Activated CD8-positive, alpha-beta T cell treated with anti-CD3 and anti-CD28 coated beads for 36 hours (primary cell): ENCODE results near the gene POU5F1. TPM values are rescaled to one million over a fixed set of nuclear protein-coding genes. Genes with fewer than 3 reads are reported as not detected.
"Not testable (repeated sequence)": the region's sequence is repeated elsewhere in the genome, so short reads cannot be mapped to it uniquely, and the experiment has no call there.

Experiments
- ATAC-seq: fragments of 200-7000 bp; cut with Tn5 transposase; one replicate; pipeline ENCODE4 v1.10.0; 2021; ENCODE audit warnings: mild to moderate bottlenecking, moderate library complexity
- CTCF ChIA-PET: fragments of 350-600 bp; sonication (Branson Sonifier 250); formaldehyde crosslinking; loops from one replicate; lab custom pipeline; 2021; ENCODE audit warnings: antibody characterized with exemption; lab: Charles Lee
- POLR2A ChIA-PET: fragments of 350-600 bp; sonication (Branson Sonifier 250); formaldehyde crosslinking; loops from one replicate; lab custom pipeline; 2021; ENCODE audit warnings: antibody characterized with exemption; lab: Charles Lee
- DNase-seq: peaks from one replicate; pipeline ENCODE4 v3.0.0-alpha.2; 2020
- H3K27ac Mint-ChIP-seq: one replicate; pipeline ENCODE4 v1.8.0; 2021; ENCODE audit warnings: mild to moderate bottlenecking, mixed read lengths
- H3K27me3 Mint-ChIP-seq: one replicate; pipeline ENCODE4 v1.8.0; 2021; ENCODE audit warnings: mixed read lengths
- H3K36me3 Mint-ChIP-seq: one replicate; pipeline ENCODE4 v1.8.0; 2021; ENCODE audit warnings: low read depth, mixed read lengths
- H3K4me1 Mint-ChIP-seq: one replicate; pipeline ENCODE4 v1.8.0; 2021; ENCODE audit warnings: low read depth, mixed read lengths
- H3K4me3 Mint-ChIP-seq: one replicate; pipeline ENCODE4 v1.8.0; 2021; ENCODE audit warnings: mild to moderate bottlenecking, moderate library complexity, mixed read lengths
- H3K9me3 Mint-ChIP-seq: one replicate; pipeline ENCODE4 v1.8.0; 2021; ENCODE audit warnings: mixed read lengths
- CTCF ChIP-seq: fragments of 200-600 bp; IDR thresholded peaks from one replicate; pipeline ENCODE4 v1.8.0; 2022; ENCODE audit warnings: antibody characterized with exemption, mild to moderate bottlenecking
- intact Hi-C: fragments of 100-400 bp; cut with micrococcal nuclease; formaldehyde crosslinking; loops from one replicate; pipeline ENCODE4 v1.10.0; 2022
- total RNA-seq, 2 experiments: library from RNA; stranded (reverse); gene quantifications; one replicate each; pipeline ENCODE4 v1.2.3, GENCODE V29; 2021

POU5F1 gene
- total RNA-seq, 2 experiments from 2014 or later, result not detected

DNA sequence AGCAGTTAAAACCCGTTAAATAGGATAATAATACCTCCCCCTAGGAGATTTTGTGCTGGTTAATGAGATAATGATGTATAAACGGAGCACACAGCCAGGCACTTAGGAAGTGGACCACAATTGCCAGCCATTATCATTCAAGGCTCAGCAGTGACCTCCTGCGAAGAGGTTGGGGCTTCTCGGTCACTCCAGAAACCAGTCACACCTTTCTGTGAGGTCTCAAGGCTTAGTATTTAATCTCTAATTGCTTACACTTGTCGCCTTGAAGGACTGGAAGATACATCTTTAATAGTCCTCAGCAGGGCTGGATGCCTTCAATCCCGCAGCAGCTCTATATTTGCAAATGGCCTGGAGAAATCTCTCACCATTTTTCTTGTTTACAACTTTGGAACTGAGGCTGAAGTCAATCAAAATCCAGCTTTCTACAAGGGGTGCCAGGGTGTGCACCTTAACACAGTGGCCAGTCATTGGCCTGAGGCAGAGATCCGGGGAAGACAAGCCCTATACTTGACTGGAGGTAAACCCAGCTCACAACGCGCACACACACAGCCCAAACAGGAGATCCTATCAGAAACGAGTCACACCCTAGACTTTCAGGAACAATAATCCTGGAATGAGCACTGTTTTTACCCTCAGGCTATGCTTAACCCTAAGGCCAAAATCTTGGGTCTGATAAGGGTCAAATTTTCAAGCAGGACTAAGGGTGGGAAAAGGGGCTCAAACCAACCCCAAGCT, 1.2 kb downstream of the POU5F1 start:
- no peaks in the 10 kb centered on the region for H3K27me3 Mint-ChIP-seq
- no peak overlapping the region for H3K4me3 Mint-ChIP-seq
- H3K36me3 Mint-ChIP-seq, result no peaks in the 10 kb centered on the region
- POLR2A ChIA-PET, result no interaction called here
- DNase-seq (no peak), ATAC-seq (no peak)
- H3K27ac Mint-ChIP-seq, result no peak overlapping the region
- CTCF ChIA-PET, result no interaction called here
- intact Hi-C loops, result no loop called here
- no peaks in the 10 kb centered on the region for H3K9me3 Mint-ChIP-seq
- no peak for TF ChIP-seq CTCF
- H3K4me1 Mint-ChIP-seq, result peaks cover 6% of the 10 kb centered on the region

- DNase-seq (no peak), ATAC-seq (no peak)
- intact Hi-C loops, result no loop called here
- Mint-ChIP-seq H3K27ac (no peak overlapping the region), H3K4me1 (peaks cover 11% of the 10 kb centered on the region), H3K27me3 (no peaks in the 10 kb centered on the region), H3K36me3 (peaks cover 3% of the 10 kb centered on the region), H3K4me3 (no peak overlapping the region), H3K9me3 (no peaks in the 10 kb centered on the region)
- ChIA-PET CTCF (no interaction called here), POLR2A (interaction anchor here (1.2 kb wide), 1 partner anchor 19 kb away, joined by 3 read pairs; no protein-coding TSS in a partner anchor)
- TF ChIP-seq CTCF, result no peak
Observed at GRCh38 chr6:31168606-31169005, 1.9 kb downstream of the POU5F1 start.

DNA sequence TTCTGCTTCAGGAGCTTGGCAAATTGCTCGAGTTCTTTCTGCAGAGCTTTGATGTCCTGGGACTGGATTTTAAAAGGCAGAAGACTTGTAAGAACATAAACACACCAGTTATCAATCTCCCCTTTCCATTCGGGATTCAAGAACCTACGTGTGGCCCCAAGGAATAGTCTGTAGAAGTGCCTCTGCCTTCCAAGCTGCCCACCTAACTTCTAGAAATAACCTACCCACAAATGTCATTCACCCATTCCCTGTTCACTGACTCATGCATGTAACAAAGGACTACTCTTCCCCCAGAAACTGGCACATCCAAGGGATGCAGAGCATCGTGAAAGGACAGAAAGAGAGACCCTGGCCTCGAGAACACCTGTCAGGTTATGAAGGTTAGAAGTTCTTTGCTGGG, 4.5 kb downstream of the POU5F1 start:
- CTCF ChIA-PET, result interaction anchor here (1.1 to 2.0 kb wide), 3 partner anchors 10 to 200 kb away, joined by 3 to 5 read pairs (median 3); no protein-coding TSS in a partner anchor

GRCh38 chr6:31165064-31165832, 5.2 kb downstream of the POU5F1 start:
- peak; percentile 35 for ATAC-seq
- DNase-seq, H3K4me3 Mint-ChIP-seq, H3K27ac Mint-ChIP-seq, intact Hi-C loops, H3K27me3 Mint-ChIP-seq, H3K9me3 Mint-ChIP-seq: not testable (repeated sequence)
- ChIA-PET POLR2A (interaction anchor here (0.7 to 1.7 kb wide), 3 partner anchors 63 to 202 kb away, joined by 3 to 4 read pairs (median 3); no protein-coding TSS in a partner anchor), CTCF (interaction anchor here (0.7 to 2.0 kb wide), 4 partner anchors 11 to 201 kb away, joined by 3 to 5 read pairs (median 3); no protein-coding TSS in a partner anchor)
- peaks cover 26% of the 10 kb centered on the region for H3K4me1 Mint-ChIP-seq
- peaks cover 29% of the 10 kb centered on the region for H3K36me3 Mint-ChIP-seq

More for the DNA sequence above, 4.5 kb downstream of the POU5F1 start:
- Mint-ChIP-seq H3K4me1 (peaks cover 26% of the 10 kb centered on the region), H3K4me3 (no peak overlapping the region), H3K27me3 (no peaks in the 10 kb centered on the region), H3K27ac (no peak overlapping the region), H3K9me3 (no peaks in the 10 kb centered on the region), H3K36me3 (peaks cover 26% of the 10 kb centered on the region)
- DNase-seq (no peak), ATAC-seq (no peak)
- TF ChIP-seq CTCF, result no peak
- POLR2A ChIA-PET, result interaction anchor here (1.7 kb wide), 1 partner anchor 201 kb away, joined by 4 read pairs; no protein-coding TSS in a partner anchor
- intact Hi-C loops, result no loop called here

- intact Hi-C loops, H3K4me3 Mint-ChIP-seq, H3K9me3 Mint-ChIP-seq, ATAC-seq, H3K27ac Mint-ChIP-seq, H3K27me3 Mint-ChIP-seq, DNase-seq: not testable (repeated sequence)
- Mint-ChIP-seq H3K36me3 (peaks cover 35% of the 10 kb centered on the region), H3K4me1 (peaks cover 32% of the 10 kb centered on the region)
- CTCF ChIA-PET, result interaction anchor here (0.7 to 2.0 kb wide), 4 partner anchors 12 to 201 kb away, joined by 3 to 5 read pairs (median 3); no protein-coding TSS in a partner anchor
- POLR2A ChIA-PET, result interaction anchor here (0.7 to 1.7 kb wide), 3 partner anchors 62 to 203 kb away, joined by 3 to 4 read pairs (median 3); no protein-coding TSS in a partner anchor
Observed at GRCh38 chr6:31164475-31165063, 5.9 kb downstream of the POU5F1 start.
